GM21390 (cell line): ENCODE data around the gene ZNF407.
A peak's percentile ranks its signal among the peaks of the same experiment; 100 is the strongest.

Source experiments
- ATAC-seq: cut with Tn5 transposase; IDR thresholded peaks from one replicate; pipeline ENCODE4 v1.9.1; 2021; ENCODE audit not compliant: unreplicated experiment

The ZNF407 gene

DNA sequence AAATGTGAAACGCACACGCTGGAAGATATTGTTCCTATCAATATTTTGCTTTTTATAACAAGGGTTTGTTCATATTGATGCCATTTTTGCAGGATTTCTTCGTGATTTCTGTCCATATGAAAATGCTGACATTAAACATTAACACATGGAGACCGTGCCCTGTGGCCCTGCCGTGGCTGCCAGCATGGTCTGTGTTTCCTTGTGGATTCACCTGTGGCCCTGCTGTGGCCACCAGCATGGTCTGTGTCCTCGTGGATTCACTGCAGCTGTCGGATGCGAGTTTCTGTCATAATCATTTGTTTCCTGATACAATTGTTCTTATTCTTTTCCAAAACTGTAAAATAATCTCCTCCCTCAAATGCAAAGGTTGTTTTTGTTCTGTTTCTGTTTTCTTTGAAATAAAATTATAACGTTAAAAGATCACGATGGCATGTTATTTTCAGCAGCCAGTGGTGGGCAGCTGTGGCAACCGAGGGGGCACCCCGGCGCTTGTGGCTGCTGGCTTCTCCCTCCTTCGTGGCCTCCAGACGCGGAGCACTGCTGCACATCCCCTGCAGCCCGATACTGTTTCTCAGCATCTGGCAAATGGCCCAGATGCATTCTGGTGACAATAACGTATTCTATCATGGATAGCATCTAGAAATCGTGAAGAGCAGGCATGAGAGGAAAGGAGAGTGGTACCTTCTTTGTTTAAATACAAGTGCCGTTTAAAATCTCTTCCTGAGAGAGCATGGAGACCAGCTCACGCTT, 467.8 kb downstream of the ZNF407 start:
- ATAC-seq: no peak

DNA sequence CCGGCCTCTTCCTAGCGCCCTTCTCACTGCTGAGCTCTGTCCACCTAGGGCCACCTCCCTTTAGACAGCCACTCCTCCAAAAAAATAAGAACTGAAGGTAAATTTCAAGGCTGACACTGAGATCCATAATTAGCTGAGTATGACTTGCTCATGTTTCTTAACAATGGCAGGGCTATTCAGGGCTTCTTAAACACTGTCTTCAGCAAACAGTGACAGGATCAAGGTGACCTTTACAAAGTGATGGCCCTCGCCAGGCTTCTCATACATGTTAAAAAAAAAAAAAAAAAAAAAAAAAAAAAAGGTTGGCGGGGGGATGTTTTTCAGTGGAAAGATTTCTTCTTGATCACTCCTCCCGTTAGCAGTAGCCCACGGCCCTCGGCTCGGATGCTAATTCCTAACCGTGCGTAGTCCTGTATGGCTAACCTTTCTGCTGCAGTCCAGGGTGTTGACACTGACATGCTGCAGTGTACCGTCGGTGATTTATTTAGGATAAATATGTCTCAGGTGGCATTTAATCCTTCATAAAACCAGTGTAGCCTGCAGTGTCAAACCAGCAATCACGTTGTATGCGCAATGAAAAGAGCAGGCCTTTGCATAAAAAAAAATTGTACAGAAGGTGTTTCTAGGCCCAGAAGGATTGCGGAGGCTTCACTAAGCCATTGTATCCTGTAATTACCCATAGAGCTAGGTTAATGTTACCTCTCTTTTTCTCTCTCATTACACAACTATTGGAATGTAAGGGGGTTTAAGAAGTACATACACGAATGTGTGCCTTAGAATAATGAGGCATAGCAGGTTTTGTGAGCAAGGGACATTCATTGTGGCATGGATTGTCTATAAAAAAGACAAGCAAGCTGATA, 468.6 kb downstream of the ZNF407 start:
- no peak for ATAC-seq

DNA sequence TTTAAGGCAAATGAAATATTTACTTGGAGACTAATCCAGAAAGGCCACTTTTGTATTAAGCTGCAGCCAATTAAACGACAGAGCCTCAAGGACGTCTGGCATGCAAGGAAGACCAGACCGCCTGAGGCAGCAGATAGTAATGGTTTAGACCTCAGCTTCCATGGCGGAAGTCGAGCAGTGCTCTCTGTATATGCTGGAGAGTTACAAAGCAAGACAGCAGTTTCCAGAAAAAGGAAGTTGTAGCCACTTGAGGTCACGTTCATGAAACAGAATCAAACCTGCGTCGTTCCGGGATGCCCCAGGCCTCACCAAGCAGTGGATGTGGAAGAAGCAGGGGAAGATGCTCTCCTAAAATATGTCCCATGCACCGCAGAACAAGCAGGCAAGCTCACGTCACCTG, 469.3 kb downstream of the ZNF407 start:
- no peak for ATAC-seq

DNA sequence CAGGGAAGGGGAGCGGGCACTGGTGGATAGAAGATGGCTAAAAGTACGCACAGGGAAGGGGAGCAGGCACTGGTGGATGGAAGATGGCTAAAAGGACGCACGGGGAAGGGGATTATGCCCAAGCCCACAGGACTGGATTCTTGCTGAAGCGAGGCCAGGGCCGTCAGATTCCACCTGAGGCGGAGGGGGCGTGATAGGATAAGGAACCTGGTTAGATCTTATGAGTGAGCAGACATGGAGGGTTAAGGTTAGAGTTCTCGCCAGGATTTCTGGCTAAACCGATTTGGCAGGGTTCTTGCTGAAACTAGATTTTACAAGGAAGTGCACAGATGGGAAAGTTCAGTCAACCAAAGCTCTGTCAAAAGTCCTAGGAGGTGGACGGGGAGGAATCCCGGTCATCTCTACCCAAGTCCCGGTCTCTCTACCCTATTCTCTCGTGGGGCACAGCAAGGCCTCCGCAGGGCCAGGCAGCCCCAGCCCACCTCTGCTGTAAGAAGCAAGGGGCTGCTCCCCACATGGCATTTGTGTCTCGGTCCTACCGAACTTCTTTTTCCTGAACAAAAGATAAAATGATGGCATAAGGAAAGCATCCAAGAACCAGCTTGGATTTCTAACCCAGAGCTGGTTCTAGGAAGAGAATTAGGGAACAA, 470.5 kb downstream of the ZNF407 start:
- no peak for ATAC-seq

DNA sequence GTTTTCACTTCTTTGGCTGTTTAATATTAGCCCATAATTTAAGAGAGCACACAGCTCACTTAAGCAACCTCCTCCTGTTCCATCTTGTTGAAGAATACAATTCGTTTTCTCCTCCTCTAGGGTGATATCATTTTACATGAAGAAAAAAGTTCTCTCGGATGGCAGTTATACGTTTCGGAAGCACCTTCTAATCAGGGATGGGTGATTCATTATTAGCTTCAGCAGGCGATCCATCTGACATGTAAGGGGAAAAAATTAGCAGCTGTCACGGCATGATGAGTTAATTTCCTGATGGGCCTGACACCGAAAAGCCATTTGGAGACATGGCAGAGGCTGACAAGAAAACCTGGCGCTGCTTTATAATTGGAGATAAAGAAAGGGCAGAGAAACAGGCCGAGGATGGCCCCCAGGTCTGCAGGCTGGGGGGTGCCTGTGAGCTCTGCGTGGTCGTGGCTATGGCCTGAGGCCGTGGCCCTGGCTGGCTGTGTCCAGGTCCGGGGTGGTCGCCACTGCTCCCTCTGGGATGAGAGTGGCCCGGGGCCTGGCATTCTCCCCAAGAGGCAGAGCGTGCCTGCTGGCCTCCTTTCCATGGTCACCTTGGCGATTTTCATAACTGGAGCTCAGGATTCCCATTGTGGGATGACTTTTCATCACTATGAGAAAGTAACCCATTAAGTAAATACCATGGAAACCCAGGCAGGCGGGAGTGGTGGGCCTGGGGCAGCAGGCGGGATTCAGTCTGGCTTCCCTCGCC, 471.2 kb downstream of the ZNF407 start:
- ATAC-seq: no peak

DNA sequence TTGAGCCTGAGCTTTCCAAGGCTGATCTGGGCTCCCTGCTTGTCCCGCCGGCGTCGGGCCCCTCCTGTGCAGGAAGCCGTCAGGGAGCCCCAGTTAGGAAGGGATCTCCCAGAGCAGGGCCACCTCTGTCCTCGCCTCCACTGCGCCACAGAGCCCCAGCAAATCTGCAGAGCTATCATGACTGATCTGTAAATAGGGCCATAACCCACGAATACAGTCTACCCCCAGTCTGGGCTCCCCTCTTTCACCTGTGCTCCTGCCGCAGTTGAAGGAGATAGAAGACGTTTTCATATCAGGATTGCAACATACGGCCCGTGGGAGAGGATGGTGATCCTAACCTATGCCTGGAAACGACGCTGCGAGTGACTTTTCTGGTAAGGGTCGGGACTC, 472.6 kb downstream of the ZNF407 start:
- ATAC-seq: no peak

DNA sequence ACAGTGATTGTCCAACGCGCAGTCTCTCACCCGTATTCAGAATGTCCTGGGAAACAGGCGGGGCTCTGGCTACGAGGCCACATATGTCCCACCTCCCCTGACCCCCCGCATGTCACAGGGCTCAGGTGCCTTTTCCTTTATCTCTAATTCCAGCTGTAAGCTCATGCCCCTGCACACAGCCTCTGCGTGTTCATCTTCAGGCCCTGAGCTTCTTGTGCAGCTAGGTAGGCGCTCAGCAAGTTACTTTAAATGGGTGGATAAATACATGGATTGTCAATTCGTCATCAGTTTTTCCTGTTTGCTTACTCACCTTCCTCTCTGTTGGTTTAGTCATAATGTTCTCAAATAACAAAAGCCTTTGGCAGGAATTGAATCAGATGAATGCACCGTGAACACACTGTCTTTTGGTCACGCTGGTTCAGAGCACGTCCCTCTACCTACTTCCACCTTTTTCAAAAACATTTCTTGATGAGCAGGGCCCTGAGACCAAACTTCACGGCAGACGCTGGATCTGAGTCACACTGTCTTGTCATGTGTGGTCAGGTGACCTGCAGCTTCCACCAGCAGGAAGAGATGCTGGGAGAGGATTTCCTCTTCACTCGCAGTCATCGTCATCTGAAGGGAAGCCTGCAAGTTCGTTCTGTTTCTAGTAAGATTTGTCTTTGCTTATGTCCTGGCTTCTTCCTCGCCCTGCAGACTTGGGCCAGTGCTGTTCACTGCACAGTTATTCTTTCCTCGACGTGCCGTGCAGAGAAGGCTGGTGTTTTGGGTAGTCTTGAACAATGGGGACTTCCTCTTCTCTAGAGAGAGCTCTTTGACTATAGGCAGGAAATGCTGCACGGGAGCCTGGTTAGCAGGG, 473.2 kb downstream of the ZNF407 start:
- ATAC-seq: peak; percentile 91

DNA sequence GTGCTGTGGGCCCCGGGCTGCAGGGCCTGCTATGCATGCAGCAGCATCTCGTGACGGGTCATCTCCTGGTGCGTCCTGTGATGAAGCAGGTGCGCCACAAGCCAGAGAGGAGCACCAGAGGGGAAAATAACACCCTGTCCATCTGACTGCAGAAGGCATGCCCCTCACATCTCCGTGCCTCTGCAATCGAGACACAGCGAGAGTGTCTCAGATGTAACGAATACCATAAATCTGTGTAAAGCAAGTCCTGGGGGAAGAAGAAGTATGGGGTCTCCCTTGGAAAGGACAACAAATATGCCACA, 473.8 kb downstream of the ZNF407 start:
- no peak for ATAC-seq

DNA sequence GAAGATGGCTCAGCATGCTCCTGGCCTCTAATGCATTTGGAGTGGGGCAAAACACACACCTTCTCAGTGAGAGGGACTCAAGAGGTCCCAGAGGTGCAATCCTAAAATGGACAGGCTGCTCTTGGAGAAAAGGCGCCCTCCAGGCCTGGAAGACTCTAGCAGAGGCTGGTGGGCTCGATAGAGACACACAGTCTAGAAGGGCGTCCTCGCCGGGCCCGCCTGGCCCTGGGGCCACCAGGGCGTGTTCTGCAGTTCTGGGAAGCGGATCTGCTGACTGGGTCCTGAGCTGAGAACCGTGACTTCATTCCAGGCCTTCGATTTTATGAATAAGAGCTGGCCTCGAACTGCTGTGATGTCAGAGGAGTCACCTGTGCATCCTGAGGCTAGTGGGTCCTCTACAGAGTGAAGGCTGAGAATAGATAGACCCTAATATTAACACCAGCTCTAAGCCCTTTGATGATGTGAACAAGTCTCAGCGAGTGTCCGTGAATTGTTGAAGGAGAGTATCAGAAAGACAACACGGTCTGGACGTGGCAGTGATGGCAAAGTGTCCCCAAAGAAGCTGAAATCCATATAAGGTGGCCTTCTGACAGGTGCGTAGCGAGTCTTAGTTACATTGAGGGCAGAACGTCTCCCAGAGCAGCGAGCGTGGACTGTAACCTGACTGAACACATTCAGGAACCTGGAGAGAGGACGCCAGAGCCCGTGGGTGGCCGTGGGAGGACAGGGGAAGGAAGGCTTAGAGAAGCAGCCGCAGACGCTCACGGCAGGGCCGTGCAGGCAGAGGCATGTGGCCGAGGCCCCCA, 474.4 kb downstream of the ZNF407 start:
- ATAC-seq: no peak

DNA sequence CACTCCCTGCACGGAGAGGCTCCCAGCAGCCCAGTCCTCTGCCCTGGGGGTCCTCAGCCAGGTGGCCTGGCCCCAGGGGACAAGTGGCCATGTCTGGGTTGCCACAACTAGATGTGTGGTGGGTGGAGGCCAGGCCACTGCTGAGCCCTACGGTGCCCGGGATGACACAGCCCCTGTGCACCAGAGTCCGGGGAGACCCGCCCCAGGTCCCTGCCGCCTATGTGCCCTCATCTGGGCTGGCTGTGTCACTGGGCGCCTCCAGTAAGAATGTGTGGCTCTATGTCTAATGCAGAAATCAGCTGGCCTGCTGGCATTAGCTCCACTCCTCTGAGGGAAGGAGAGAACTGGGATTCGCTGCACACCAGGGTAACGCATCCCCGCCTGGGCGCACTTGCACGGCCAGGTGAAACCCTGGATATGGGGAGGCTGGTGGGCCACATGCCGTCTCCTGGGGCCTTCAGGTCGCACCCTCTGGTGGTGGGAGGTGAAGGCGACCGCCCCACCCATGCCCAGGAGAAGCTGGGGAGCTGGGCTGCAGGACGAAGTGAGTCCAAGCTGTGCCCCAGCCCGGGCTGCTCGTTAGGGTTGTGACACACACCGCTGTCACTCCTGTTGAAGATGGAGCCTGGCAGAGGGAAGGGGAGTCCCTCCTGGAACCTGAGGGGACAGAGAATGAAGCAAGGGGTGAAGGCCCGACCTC, 475.2 kb downstream of the ZNF407 start:
- no peak for ATAC-seq

DNA sequence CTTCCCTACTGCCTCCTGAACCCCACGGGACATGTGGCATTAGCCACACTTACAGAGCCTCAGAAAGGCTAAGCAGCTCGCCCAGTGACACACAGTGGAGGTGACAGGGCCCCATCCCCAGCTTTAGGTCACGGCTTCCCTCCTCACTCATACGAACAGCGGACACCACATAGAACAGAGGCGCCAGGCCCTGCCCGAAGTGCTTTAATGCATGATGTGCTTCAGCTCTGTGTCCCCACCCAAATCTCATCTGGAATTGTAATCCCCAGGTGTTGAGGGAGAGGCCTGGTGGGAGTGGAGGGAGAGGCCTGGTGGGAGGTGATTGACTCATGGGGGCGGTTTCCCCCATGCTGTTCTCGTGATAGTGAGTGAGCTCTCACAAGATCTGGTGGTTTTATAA, 476.0 kb downstream of the ZNF407 start:
- no peak for ATAC-seq

DNA sequence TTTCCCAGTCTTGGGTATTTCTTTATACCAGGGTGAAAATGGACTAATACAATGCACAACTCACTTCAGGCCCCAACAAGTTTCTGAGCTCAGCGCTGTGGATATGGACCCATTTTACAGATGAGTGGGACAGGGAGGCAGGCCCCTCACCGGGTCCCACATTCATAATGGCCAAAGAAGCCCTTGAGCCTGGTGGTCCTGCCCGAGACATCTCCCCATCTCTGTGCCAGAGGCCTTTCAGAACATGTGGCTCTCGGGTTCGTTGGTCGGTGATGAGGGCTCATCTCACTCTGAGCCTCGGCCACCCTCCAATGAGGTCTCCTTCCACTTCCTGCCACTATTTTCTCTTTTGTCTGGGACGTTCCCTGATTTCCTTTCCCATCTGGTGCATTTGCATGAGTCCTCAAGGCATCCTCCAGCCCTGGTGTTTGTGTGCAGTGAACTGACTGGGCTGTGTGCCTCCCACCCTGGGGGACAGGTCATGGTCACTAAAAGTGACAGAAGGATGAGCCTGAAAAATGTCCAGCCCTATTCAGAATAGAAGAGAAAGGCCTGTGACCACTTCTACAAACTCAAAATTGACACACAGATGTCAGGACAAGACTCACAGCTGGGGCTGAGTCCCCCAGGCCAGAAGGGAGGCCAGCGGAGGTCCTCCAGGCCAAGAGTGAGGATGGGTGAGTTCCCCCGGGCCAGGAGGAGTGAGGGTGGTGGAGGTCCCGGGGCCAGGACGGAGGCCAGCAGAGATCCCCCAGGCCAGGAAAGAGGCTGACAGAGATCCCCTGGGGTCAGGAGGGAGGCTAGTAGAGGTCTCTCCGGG, 476.7 kb downstream of the ZNF407 start:
- ATAC-seq: no peak

DNA sequence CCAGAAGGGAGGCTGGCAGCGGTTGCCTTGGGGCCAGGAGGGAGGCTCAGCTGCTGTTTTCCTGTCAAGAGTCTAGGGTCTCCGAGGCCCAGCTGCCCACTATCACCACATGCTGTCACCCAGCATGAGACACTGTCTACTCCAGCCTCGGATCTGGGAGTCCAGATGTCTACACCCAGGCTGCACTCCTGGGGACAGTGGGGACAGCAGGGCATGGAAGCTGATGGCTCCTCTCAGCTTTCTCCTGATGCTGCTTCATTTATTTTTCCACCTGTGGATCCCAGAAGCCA, 477.3 kb downstream of the ZNF407 start:
- no peak for ATAC-seq

DNA sequence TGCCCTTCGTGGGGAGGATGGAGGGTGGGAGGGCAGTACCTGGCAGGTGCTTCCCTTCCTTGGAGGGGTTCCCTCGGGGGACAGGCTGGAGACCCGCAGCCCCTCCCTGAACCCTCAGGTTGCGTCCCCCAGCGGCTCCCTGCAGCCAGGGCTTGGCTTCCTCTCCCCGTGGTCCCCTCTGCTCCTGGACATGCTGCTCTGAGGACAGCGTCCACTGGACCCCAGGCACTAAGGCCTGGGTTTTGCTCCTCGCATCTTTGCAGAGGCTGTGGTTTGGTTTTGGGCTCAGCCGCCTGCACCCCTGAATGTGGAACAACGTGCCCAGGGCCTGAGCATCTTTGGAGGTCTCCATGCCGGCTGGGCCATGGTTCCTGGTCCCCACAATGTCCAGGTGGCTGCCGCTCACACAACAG, 477.8 kb downstream of the ZNF407 start:
- no peak for ATAC-seq

DNA sequence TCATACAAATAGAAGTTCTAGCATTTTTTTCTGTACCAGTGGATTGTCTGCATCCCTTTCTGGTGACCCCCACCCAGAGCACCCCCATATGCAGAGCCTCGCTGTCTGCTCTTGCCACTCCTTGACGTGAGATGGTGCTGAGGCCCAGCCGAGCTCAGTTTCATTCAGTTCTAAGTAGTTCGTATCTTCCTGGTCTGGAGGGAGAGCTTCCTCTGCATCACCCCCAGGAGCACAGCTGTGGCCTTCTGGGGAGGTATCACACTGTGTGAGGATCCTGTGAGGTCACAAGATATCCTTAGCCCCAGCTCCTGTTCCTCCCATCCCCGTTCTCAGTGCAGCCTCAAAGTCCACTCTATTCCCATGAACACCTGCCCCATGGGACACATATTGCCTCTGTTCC, 478.6 kb downstream of the ZNF407 start:
- ATAC-seq: no peak

DNA sequence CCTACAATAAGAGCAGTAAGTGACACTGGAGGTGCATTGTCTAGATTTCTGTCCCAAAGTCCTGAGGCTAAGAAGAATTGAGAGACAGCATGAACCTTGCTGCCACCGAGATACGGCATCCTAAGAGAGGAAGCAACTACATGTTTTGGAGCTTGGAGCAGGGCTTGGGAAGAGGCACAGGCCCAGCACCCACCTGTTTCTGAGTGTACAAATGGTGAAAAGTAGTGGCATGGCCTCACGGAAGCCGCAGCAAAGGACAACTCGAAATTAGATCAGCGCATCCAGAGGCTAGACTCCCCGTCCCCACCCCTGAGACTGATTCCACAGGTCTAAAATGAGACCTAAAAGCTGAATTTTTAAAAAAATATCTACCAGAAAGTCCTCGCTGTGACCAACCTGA, 483.8 kb downstream of the ZNF407 start:
- ATAC-seq: no peak

DNA sequence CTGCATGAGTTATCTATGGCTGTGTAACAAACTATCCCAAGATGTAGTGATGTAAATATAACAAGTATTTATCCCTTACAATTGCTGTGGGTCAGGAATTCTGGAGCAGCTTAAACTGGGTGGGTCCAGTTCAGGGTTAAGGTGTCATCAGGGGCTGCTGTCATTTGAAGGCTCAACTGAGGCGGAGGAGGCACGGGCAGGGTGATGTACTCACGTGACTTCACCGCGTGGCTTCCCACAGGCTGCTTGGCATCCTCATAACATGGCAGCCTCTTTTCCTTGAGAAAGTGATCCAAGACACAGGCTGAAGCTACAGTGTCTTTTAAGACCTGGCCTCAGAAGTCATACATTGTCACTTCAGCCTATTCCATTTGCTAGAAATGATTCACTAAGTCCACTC, 485.5 kb downstream of the ZNF407 start:
- ATAC-seq: no peak

DNA sequence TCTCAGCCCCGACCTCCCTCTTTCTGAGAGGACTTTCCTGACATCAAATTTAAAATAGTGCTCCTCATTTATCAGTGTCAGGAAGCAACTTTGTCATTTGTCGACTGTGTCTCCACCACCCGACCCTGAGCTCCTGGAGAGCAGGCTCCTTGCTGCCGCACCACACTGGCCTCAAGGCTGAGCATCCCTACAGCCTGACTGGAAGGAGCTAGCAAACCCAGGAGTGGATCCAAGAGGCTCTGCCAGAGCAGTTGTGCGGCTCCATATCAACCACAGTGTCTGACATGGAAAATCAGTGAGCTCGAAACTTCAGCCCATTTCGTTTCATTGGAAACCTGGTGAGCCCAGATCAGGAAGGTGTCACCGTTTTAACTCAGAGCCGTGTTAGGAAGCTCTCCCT, 486.1 kb downstream of the ZNF407 start:
- no peak for ATAC-seq
